GDM1 (cell line): ENCODE measurements around the gene F10.

ENCODE experiments used
- DNase-seq: peaks from one replicate; lab custom pipeline; 2025; lab: John Stamatoyannopoulos, UW

Gene F10

DNA sequence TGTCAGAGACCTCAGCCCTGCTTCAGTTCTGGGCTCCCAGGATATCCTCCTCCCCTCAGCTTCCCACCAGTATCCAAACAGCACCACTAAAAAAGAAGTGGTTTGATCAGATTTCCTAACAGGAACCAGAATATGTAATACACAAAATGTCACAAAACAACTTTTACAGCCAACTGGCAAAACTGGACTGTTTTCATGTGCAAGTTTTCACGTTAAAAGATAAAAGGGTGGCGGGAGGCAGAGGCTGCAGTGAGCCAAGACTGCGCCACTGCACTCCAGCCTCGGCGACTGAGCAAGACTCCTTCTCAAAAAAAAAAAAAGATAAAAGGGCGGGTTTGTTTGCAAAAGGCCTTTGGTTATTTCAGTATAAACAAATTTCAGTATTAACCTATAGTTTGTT is 72.8 kb downstream of the F10 start:
- DNase-seq = no peak

DNA sequence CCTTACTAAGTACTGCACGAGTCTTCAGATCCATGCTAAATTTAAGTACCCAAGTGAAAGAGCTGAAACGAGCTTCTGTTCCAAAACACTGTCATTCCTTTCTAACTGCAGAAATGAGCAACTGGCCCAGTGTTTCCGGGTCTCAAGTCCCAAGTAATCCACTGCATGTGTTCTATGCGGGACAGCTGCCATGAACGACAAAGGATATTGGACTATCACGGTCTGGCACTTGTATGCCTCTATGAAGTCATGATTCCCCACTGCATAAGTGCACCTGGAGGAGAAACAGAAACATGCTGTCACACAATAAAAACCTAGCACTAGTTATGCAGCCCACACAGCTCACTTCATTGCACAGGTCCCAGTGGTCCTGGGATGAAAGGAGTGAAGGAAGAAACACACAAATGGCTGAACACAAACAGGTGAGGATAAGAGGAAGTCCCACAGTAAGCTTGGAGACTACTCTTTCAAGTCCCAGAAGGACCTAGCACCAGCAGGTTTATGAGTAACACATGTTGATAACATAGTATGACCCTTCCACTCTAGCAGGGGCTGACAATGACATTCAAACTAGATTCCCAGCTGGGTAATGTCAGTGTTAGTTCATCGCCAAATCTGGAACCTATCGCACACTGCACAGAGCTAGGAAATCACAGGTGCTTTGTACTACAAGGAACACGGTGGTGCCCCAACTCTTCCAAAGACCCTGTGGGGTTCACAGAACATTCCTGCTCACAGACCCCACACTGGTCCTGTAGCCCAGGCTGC is 74.6 kb downstream of the F10 start:
- DNase-seq = no peak
